NCI-H345 (cell line): ENCODE results near the gene MUC21.
"Not testable (repeated sequence)": the region's sequence is repeated elsewhere in the genome, so short reads cannot be mapped to it uniquely, and the experiment has no call there.

Source experiments
- DNase-seq: peaks from one replicate; lab custom pipeline; 2025; lab: John Stamatoyannopoulos, UW

MUC21 gene

GRCh38 chr6:31008165-31008564 lies 24.6 kb downstream of the MUC21 start:
- DNase-seq = no peak

DNA sequence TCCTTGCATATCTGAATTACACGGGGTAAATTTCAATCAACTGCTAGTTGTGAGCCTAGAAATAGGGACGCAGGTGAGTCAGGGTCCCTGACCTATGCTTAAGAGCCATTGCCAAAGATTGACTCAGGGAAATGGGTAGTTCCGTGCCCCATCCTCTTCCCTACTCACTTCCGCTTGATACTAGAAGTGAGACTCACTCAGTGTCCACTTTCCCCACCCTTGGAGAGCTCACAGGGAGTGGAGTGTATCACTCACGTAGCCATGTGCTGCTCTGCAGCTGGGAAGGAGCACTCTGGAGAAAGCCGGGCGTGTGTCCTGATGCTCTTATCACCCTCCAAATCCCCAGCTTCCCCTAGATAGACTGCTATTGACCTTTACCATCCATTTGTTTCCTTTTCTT lies 26.2 kb downstream of the MUC21 start:
- DNase-seq = no peak

DNA sequence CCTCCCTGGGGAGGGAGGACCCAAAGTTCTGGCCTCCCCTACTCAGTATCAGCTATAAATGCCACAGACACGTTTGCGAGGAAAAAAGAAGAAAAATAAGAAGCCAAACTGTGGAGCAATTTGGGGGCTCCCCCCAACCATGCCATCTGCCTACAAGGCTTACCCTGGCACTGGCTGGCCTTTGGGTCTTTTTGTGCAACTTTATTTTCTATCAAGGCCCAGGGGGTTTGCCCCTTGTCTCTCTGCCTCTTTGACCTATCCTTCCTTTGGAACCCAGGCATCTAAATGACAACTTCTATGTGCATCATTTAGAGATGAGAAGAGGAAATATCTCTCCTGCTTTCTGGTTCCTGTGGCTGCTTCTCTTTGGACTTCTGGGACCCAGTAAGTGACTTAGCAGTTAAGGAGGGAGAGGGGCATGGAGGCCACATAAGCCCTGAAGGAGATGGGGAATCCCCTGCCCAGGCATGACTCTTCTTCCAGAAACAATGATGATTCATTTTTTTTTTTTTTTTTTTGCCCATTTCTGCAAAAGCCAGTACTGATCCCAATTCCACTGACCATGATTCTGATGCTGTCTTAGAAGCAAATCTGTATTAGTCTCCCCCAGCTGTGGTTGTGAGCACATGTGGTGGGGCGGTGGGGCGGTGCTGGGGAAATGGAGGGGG lies 27.0 kb downstream of the MUC21 start, which contains the start of gene MUC22:
Gene MUC22 (plus strand): TSS at position 82 of the 668 bp plus-strand sequence. CDS start 233 bp downstream, at position 315.
- DNase-seq = no peak

- DNase-seq = no peak
Observed at GRCh38 chr6:31011153-31011552, 27.6 kb downstream of the MUC21 start.

GRCh38 chr6:31016659-31017299 lies 33.3 kb downstream of the MUC21 start:
- no peak for DNase-seq

- not testable (repeated sequence) for DNase-seq
Observed at GRCh38 chr6:31017436-31017835, 33.9 kb downstream of the MUC21 start.

DNA sequence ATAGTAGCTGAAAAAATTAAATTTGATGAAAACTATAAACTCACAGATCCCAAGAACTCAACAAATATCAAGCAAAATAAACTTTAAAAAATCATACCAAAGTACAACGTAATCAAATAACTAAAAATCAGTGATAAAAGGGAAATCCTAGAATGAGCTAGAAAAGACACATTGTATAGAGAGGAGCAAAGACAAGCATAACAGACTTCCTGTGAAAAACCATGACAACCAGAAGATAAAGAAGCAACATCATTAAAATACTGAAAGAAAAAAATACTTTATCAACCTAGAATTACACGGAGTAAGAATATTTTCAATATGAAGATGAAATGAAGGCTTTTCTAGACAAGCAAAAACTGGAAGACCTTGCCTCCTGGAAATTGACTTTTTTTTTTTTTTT lies 36.5 kb downstream of the MUC21 start:
- DNase-seq = no peak

DNA sequence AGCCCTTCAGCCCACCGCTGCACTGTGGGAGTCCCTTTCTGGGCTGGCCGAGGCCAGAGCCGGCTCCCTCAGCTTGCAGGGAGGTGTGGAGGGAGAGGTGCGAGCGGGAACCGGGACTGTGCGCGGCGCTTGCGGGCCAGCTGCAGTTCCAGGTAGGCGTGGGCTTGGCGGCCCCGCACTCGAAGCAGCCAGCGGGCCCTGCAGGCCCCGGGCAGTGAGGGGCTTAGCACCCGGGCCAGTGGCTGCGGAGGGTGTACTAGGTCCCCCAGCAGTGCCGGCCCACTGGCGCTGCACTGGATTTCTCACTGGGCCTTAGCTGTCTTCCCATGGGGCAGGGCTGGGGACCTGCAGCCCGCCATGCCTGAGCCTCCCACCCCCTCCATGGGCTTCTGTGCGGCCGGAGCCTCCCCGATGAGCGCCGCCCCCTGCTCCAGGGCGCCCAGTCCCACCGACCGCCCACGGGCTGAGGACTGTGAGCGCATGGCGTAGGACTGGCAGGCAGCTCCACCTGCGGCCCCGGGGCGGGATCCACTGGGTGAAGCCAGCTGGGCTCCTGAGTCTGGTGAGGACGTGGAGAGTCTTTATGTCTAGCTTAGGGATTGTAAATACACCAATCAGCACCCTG lies 37.2 kb downstream of the MUC21 start:
- DNase-seq = not testable (repeated sequence)

DNA sequence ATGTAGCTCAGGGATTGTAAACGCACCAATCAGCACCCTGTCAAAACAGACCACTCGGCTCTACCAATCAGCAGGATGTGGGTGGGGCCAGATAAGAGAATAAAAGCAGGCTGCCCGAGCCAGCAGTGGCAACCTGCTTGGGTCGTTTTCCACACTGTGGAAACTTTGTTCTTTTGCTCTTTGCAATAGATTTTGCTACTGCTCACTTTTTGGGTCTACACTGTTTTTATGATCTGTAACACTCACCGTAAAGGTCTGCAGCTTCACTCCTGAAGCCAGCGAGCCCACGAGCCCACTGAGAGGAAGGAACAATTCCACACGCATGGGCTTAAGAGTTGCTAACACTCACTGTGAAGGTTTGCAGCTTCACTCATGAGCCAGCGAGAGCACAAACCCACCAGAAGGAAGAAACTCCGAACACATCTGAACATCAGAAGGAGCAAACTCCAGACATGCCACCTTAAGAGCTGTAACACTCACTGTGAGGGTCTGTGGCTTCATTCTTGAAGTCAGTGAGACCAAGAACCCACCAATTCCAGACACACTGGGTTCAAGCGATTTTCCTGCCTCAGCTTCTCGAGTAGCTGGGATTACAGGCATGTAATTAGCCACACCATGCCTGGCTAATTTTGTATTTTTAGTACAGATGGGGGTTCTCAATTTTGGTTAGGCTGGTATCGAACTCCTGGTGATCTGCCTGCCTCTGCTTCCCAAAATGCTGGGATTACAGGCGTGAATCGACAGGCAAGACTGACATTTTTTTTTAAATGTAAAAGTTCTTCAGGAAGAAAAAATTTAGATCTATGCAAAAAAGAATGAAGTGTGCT lies 38.4 kb downstream of the MUC21 start:
- not testable (repeated sequence) for DNase-seq

- DNase-seq = no peak
Observed at GRCh38 chr6:31025595-31025994, 42.1 kb downstream of the MUC21 start.

DNA sequence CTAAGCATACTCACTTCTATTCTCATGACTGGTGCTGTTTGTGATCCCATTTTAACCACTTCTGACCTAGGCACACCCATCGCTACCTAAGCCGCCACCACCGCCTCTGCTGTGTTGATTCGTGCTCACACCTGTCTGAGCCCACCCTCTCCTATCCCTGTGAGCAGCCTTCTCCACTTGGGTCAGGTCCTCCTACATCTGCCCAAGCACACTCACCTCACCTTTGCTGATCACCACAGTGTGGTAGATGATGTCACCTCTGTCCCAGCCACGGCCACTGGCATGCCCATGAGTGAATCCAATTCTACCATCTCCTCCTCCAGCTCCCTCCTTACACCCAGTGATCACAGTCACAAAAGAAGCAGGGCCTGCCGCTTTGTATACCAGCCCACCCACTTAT lies 47.6 kb downstream of the MUC21 start:
- DNase-seq = no peak

DNA sequence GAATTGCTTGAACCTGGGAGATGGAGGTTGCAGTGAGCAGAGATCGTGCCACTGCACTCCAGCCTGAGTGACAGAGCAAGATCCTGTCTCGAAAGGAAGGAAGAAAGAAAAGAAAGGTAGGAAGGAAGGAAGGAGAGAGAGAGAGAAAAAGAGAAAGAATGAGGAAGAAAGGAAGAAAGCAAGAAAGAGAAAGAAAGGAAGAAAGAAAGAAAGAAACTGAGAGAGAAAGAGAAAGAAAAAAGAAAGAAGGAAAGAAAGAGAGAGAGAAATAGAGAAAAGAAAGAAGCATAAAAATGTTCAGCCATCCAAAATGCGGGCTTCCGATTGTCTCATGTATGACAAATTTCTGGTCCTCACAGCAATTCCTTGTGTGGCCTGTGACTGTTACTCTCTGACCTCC lies 49.6 kb downstream of the MUC21 start:
- DNase-seq = no peak

- DNase-seq = no peak
Observed at GRCh38 chr6:31035862-31036497, 52.5 kb downstream of the MUC21 start.

DNA sequence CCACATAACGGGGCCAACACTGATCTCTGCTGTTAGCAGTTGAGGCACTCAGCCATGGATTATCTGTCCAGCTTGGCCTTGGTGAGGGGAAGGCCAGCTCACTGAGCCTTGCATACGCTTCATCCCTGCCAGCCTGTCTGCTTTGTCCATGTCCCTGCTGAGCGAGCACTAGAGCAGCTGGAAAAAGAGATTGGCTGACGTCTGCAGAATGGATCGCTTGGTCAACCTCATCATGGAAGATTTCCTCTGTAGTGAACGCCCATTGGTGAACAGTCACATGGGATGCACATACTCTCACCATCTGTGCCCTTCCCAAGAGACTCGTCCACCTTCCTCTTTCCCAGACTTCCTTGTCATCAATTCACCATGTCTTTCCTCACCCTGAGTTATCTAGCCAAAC lies 53.7 kb downstream of the MUC21 start:
- DNase-seq = no peak

DNA sequence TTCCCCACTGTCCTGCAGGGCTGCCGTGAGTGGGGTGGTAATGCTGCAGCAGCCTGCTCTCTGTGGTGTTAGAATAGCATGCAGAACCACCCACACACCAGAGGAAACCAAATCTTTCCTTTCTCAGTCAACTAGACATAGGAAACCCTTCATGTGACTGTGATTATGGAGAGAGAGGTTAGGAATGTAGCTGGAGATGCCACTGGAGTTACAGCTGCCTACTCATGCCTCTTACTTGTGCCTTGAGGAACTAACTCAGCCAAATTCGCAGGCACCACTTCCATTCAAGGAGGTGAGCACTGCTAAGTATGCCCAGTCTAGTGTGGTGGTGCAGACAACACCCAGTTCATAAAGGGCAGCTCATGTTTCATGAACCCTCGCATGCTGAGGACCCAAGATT lies 54.2 kb downstream of the MUC21 start:
- DNase-seq = no peak

DNA sequence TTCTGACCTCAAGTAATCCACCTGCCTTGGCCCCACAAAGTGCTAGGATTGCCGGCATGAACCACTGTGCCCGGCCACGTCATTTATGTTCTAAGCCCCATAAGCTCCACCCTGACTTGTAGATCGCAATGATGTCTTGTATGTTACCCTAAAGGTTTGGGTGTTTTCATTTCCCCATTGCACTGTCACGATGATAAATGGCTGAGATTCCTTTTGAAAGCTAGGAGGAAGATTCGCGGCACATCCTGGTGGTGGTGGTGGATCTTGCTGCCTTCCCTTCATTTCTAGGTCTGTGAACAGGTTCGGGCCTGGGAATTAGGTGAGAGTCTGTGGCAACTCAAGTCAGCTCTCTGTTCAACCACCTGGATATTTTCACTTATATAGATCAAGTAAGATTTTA lies 55.0 kb downstream of the MUC21 start:
- DNase-seq = no peak
